HEK293T (cell line): ENCODE data around the gene CLDN19.

Source experiments
- BHLHE40 ChIP-seq: fragments of 450-650 bp; IDR thresholded peaks from 2 replicates; pipeline ENCODE4 v1.6.1; 2016; ENCODE audit warnings: mild to moderate bottlenecking, moderate library complexity, borderline replicate concordance
- CTBP1 ChIP-seq: fragments of 450-650 bp; IDR thresholded peaks from 2 replicates; pipeline ENCODE4 v1.6.1; 2016; ENCODE audit warnings: borderline replicate concordance
- FOXM1 ChIP-seq: fragments of 450-650 bp; IDR thresholded peaks from 2 replicates; pipeline ENCODE4 v1.6.1; 2017; ENCODE audit warnings: mild to moderate bottlenecking, borderline replicate concordance
- NFRKB ChIP-seq: fragments of 450-650 bp; IDR thresholded peaks from 2 replicates; pipeline ENCODE4 v1.6.1; 2016; ENCODE audit warnings: mild to moderate bottlenecking, moderate library complexity
- SP1 ChIP-seq: fragments of 450-650 bp; IDR thresholded peaks from 2 replicates; pipeline ENCODE4 v1.6.1; 2017

DNA sequence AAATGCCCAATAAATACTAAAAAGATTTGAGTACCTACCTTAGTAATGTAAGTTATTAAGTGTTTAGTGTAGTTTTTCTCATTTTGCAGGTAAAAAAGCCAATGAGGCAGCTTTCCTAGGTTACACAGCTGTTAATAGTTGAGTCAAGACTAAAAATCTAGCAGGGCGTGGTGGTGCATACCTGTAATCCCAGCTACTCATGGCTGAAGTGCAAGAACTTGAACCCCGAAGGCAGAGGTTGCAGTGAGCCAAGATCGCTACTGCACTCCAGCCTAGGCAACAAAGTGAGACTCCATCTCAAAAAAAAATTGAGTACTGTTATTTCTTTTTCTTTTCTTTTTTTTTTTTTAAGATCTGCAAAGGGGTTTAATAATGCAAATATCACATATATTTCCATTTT is 50.1 kb downstream of the CLDN19 start:
- TF ChIP-seq CTBP1 (no peak), BHLHE40 (no peak), NFRKB (no peak), FOXM1 (no peak), SP1 (no peak)
